Activated T-cell treated with anti-CD3 and anti-CD28 coated beads, Interleukin-2, amount 50 U/mL, for 72 hours (primary cell): ENCODE measurements around the gene CLPX. TPM values are rescaled to one million over a fixed set of nuclear protein-coding genes. Genes with fewer than 3 reads are reported as not detected.
"Not testable (repeated sequence)": the region's sequence is repeated elsewhere in the genome, so short reads cannot be mapped to it uniquely, and the experiment has no call there.

Experiments
- ATAC-seq, 2 donors: fragments of 150-1000 bp; cut with Tn5 transposase; replicated peaks in 1 of 2; 2 replicates each; pipeline ENCODE4 v1.10.0; 2021; ENCODE audit warnings: moderate library complexity in 2 of 2, mild to moderate bottlenecking in 1 of 2
- DNase-seq, 2 donors: peaks; one replicate each; pipeline ENCODE4 v3.0.0; 2021 to 2022; ENCODE audit warnings: mixed read lengths in 1 of 2
- H3K27ac Mint-ChIP-seq: one replicate; pipeline ENCODE4 v1.8.0; 2022; ENCODE audit warnings: mild to moderate bottlenecking, moderate library complexity, mixed read lengths
- H3K27me3 Mint-ChIP-seq: one replicate; pipeline ENCODE4 v1.8.0; 2022; ENCODE audit warnings: low read depth, mixed read lengths
- H3K36me3 Mint-ChIP-seq, 2 donors: one replicate each; pipeline ENCODE4 v1.8.0; 2022; ENCODE audit warnings: mixed read lengths in 2 of 2, mild to moderate bottlenecking in 1 of 2; ENCODE audit not compliant: insufficient read depth in 2 of 2
- H3K4me1 Mint-ChIP-seq: one replicate; pipeline ENCODE4 v1.8.0; 2022; ENCODE audit warnings: low read depth, mixed read lengths
- H3K4me3 Mint-ChIP-seq, 2 donors: one replicate each; pipeline ENCODE4 v1.8.0; 2022; ENCODE audit warnings: mild to moderate bottlenecking in 2 of 2, mixed read lengths in 2 of 2, moderate library complexity in 2 of 2
- H3K9me3 Mint-ChIP-seq, 2 donors: one replicate each; pipeline ENCODE4 v1.8.0; 2022; ENCODE audit warnings: mixed read lengths in 2 of 2
- total RNA-seq, 2 donors: library from RNA; stranded (reverse); gene quantifications; one replicate each; pipeline ENCODE4 v1.2.3, GENCODE V29; 2022

The CLPX gene
- total RNA-seq, 2 donors from 2014 or later: 61.9 to 64.5 TPM

GRCh38 chr15:65137089-65137488 is 48.1 kb downstream of the CLPX start:
- not testable (repeated sequence) for H3K9me3 Mint-ChIP-seq, H3K4me3 Mint-ChIP-seq, H3K27ac Mint-ChIP-seq, DNase-seq, ATAC-seq, H3K27me3 Mint-ChIP-seq
- peaks cover 9 to 11% of the 10 kb centered on the region in 2 donors for H3K36me3 Mint-ChIP-seq
- peaks cover 15% of the 10 kb centered on the region for H3K4me1 Mint-ChIP-seq

GRCh38 chr15:65134538-65134937 is 50.6 kb downstream of the CLPX start:
- Mint-ChIP-seq H3K4me1 (peaks cover 28% of the 10 kb centered on the region), H3K9me3 (peaks cover 3 to 5% of the 10 kb centered on the region in 2 donors), H3K27me3 (no peaks in the 10 kb centered on the region), H3K36me3 (peaks cover 9 to 11% of the 10 kb centered on the region in 2 donors), H3K27ac (peak overlapping the region; percentile 81), H3K4me3 (peak overlapping the region; percentile 98 to 99)
- no peak for ATAC-seq
- no peak for DNase-seq

- DNase-seq (peak; percentile 84 to 87), ATAC-seq (peak; percentile 96 to 98)
- peaks cover 3 to 5% of the 10 kb centered on the region in 2 donors for H3K9me3 Mint-ChIP-seq
- H3K36me3 Mint-ChIP-seq: peaks cover 9 to 15% of the 10 kb centered on the region in 2 donors
- peaks cover 28% of the 10 kb centered on the region for H3K4me1 Mint-ChIP-seq
- peak within 1 kb of the TSS; percentile 98 to 99 for H3K4me3 Mint-ChIP-seq
- no peaks in the 10 kb centered on the region for H3K27me3 Mint-ChIP-seq
- H3K27ac Mint-ChIP-seq: peak within 1 kb of the TSS; percentile 92
Observed at GRCh38 chr15:65133548-65134200, 51.5 kb downstream of the CLPX start, which contains the start of gene PDCD7. PDCD7 (minus strand) TSS chr15:65133808; CDS start chr15:65133781, 27 bp downstream.

- Mint-ChIP-seq H3K9me3 (peaks cover 3 to 5% of the 10 kb centered on the region in 2 donors), H3K36me3 (peaks cover 11 to 17% of the 10 kb centered on the region in 2 donors), H3K27ac (peak overlapping the region; percentile 65), H3K4me3 (peak overlapping the region; percentile 89 to 92), H3K27me3 (no peaks in the 10 kb centered on the region), H3K4me1 (peaks cover 28% of the 10 kb centered on the region)
- peak; percentile 53 to 55 for ATAC-seq
- peak; percentile 26 to 35 for DNase-seq
Observed at GRCh38 chr15:65132878-65133547, 52.1 kb downstream of the CLPX start.

GRCh38 chr15:65130941-65131340 is 54.2 kb downstream of the CLPX start:
- ATAC-seq (no peak), DNase-seq (no peak)
- H3K9me3 Mint-ChIP-seq: no peaks in the 10 kb centered on the region
- H3K27me3 Mint-ChIP-seq: no peaks in the 10 kb centered on the region
- peaks cover 38% of the 10 kb centered on the region for H3K4me1 Mint-ChIP-seq
- peaks cover 11 to 24% of the 10 kb centered on the region in 2 donors for H3K36me3 Mint-ChIP-seq
- no peak overlapping the region for H3K4me3 Mint-ChIP-seq
- H3K27ac Mint-ChIP-seq: no peak overlapping the region

- Mint-ChIP-seq H3K9me3 (no peaks in the 10 kb centered on the region), H3K4me1 (no peaks in the 10 kb centered on the region), H3K27me3 (no peaks in the 10 kb centered on the region), H3K27ac (no peak overlapping the region), H3K36me3 (peaks cover 5 to 24% of the 10 kb centered on the region in 2 donors), H3K4me3 (no peak overlapping the region)
- ATAC-seq: no peak
- DNase-seq: no peak
Observed at GRCh38 chr15:65115542-65115941, 69.6 kb downstream of the CLPX start.

GRCh38 chr15:65115086-65115485 is 70.1 kb downstream of the CLPX start, which contains the start of gene UBAP1L:
UBAP1L (minus strand) TSS chr15:65115200; CDS start chr15:65106215, 8,985 bp downstream.
- no peak within 1 kb of the TSS for H3K27ac Mint-ChIP-seq
- no peaks in the 10 kb centered on the region for H3K27me3 Mint-ChIP-seq
- peaks cover 5 to 24% of the 10 kb centered on the region in 2 donors for H3K36me3 Mint-ChIP-seq
- DNase-seq: no peak
- H3K9me3 Mint-ChIP-seq: no peaks in the 10 kb centered on the region
- no peaks in the 10 kb centered on the region for H3K4me1 Mint-ChIP-seq
- no peak within 1 kb of the TSS for H3K4me3 Mint-ChIP-seq
- no peak for ATAC-seq

GRCh38 chr15:65110676-65111292 is 74.4 kb downstream of the CLPX start:
- no peak overlapping the region for H3K4me3 Mint-ChIP-seq
- ATAC-seq (no peak), DNase-seq (no peak)
- H3K9me3 Mint-ChIP-seq: no peaks in the 10 kb centered on the region
- H3K4me1 Mint-ChIP-seq: peaks cover 6% of the 10 kb centered on the region
- H3K36me3 Mint-ChIP-seq: peaks cover 0 to 13% of the 10 kb centered on the region in 2 donors
- no peak overlapping the region for H3K27ac Mint-ChIP-seq
- no peaks in the 10 kb centered on the region for H3K27me3 Mint-ChIP-seq

GRCh38 chr15:65106011-65106590 is 79.0 kb downstream of the CLPX start:
- ATAC-seq (peak in 1 of 2 donors; percentile 19), DNase-seq (no peak)
- no peak overlapping the region for H3K4me3 Mint-ChIP-seq
- peaks cover 8% of the 10 kb centered on the region for H3K4me1 Mint-ChIP-seq
- peaks cover 3 to 9% of the 10 kb centered on the region in 2 donors for H3K36me3 Mint-ChIP-seq
- peak overlapping the region; percentile 82 for H3K27ac Mint-ChIP-seq
- H3K9me3 Mint-ChIP-seq: no peaks in the 10 kb centered on the region
- H3K27me3 Mint-ChIP-seq: no peaks in the 10 kb centered on the region

- Mint-ChIP-seq H3K36me3 (peaks cover 3 to 9% of the 10 kb centered on the region in 2 donors), H3K4me3 (no peak overlapping the region), H3K27ac (no peak overlapping the region), H3K9me3 (no peaks in the 10 kb centered on the region), H3K4me1 (peaks cover 8% of the 10 kb centered on the region), H3K27me3 (no peaks in the 10 kb centered on the region)
- DNase-seq (no peak), ATAC-seq (no peak)
Observed at GRCh38 chr15:65105038-65105437, 80.1 kb downstream of the CLPX start.

- no peak for ATAC-seq
- no peak for DNase-seq
- Mint-ChIP-seq H3K27me3 (no peaks in the 10 kb centered on the region), H3K27ac (no peak overlapping the region), H3K4me3 (no peak overlapping the region), H3K4me1 (peaks cover 8% of the 10 kb centered on the region), H3K36me3 (peaks cover 3 to 7% of the 10 kb centered on the region in 2 donors), H3K9me3 (no peaks in the 10 kb centered on the region)
Observed at GRCh38 chr15:65102912-65103311, 82.2 kb downstream of the CLPX start.

- Mint-ChIP-seq H3K27me3 (no peaks in the 10 kb centered on the region), H3K4me1 (peaks cover 8% of the 10 kb centered on the region), H3K36me3 (peaks cover 3 to 7% of the 10 kb centered on the region in 2 donors), H3K4me3 (no peak overlapping the region), H3K9me3 (no peaks in the 10 kb centered on the region), H3K27ac (no peak overlapping the region)
- DNase-seq (no peak), ATAC-seq (no peak)
Observed at GRCh38 chr15:65101891-65102708, 83.0 kb downstream of the CLPX start.
